Measurements from ENCODE around the gene MRPL18. TPM values are rescaled to one million over a fixed set of nuclear protein-coding genes. Genes with fewer than 3 reads are reported as not detected.
"Not testable (repeated sequence)": the region's sequence is repeated elsewhere in the genome, so short reads cannot be mapped to it uniquely, and the experiment has no call there.

The MRPL18 gene
- total and polyA plus RNA-seq, 2 of the 4 experiments (the other 2 are of a cell fraction), result 53.4 to 56.8 TPM

GRCh38 chr6:159790956-159791598 is 810 bp downstream of the MRPL18 start:
- peaks cover 11% of the 10 kb centered on the region for H3K36me3 ChIP-seq (ENCODE audit: control insufficient read depth, insufficient read depth, low read length)

GRCh38 chr6:159794976-159795375 is 4.7 kb downstream of the MRPL18 start:
- H4K20me1 ChIP-seq (ENCODE audit: insufficient read depth, low read length); H2BK20ac ChIP-seq (ENCODE audit: low read depth, low read length); H2BK120ac ChIP-seq (ENCODE audit: low read depth, low read length); H2AK5ac ChIP-seq (ENCODE audit: low read depth, low read length); H3K4me3 ChIP-seq (ENCODE audit: insufficient read depth, low read depth, low read length); H3K4me2 ChIP-seq (ENCODE audit: low read depth, low read length); BruUV-seq (replicated peaks); H3K9ac ChIP-seq (ENCODE audit: low read depth, low read length); H2AK9ac ChIP-seq (replicated peaks; ENCODE audit: low read depth, low read length, poor library complexity); H4K8ac ChIP-seq (ENCODE audit: low read depth in 2 of 2, low read length in 2 of 2); H4K5ac ChIP-seq (ENCODE audit: low read depth, low read length); H2AFZ ChIP-seq (replicated peaks; ENCODE audit: low read length, poor library complexity); H3K56ac ChIP-seq (ENCODE audit: extremely low read depth, insufficient read depth, low read length); H3K23ac ChIP-seq (ENCODE audit: low read depth, low read length); H3K9me3 ChIP-seq (ENCODE audit: control insufficient read depth, insufficient read depth, low read length); H3K27me3 ChIP-seq (ENCODE audit: control insufficient read depth, insufficient read depth, low read length); POLR2A ChIA-PET (ENCODE audit: unreplicated experiment); H2BK15ac ChIP-seq (ENCODE audit: low read depth, low read length); H3K27ac ChIP-seq (ENCODE audit: insufficient read depth, low read length); ATAC-seq (ENCODE audit: low read depth); H3K18ac ChIP-seq (ENCODE audit: low read depth, low read length); in situ Hi-C loops (cut with MboI; ENCODE audit: low sequenced_read_pairs); H3K4ac ChIP-seq (ENCODE audit: low read depth, low read length); H4K91ac ChIP-seq (ENCODE audit: insufficient read depth, low read depth, low read length); DNase-seq; H3K14ac ChIP-seq (replicated peaks; ENCODE audit: low read depth, low read length); dilution Hi-C loops (cut with HindIII; ENCODE audit: low sequenced_read_pairs, unreplicated experiment); H2BK5ac ChIP-seq (ENCODE audit: low read depth, low read length, poor library complexity, severe bottlenecking); H3K9me1 ChIP-seq (ENCODE audit: insufficient read depth, low read length); H3K4me1 ChIP-seq (ENCODE audit: control insufficient read depth, insufficient read depth, low read length); CTCF ChIA-PET; intact Hi-C loops (cut with micrococcal nuclease): not testable (repeated sequence)
- Histone ChIP-seq H3K36me3 (ENCODE audit: control insufficient read depth, insufficient read depth, low read length) (peaks cover 27% of the 10 kb centered on the region), H3K79me1 (ENCODE audit: low read depth in 1 of 2, low read length in 2 of 2) (peaks cover 13 to 23% of the 10 kb centered on the region in 2 experiments)
- no CpG with 5 or more reads among the region's 8 CpGs for WGBS, 2 experiments (ENCODE audit: extremely low coverage in 2 of 2, insufficient read length in 1 of 2)

More at GRCh38 chr6:159790956-159791598, 810 bp downstream of the MRPL18 start:
- Histone ChIP-seq H3K4ac (ENCODE audit: low read depth, low read length) (peak overlapping the region; percentile 88), H3K18ac (ENCODE audit: low read depth, low read length) (no peak overlapping the region), H3K9me1 (ENCODE audit: insufficient read depth, low read length) (no peaks in the 10 kb centered on the region), H4K8ac (ENCODE audit: low read depth in 2 of 2, low read length in 2 of 2) (peak overlapping the region; percentile 74 to 82), H3K14ac (replicated peaks; ENCODE audit: low read depth, low read length) (peak overlapping the region; percentile 91), H3K4me3 (ENCODE audit: insufficient read depth, low read depth, low read length) (peak overlapping the region; percentile 79), H2AK5ac (ENCODE audit: low read depth, low read length) (peak overlapping the region; percentile 10; the same call in 1 of the 2 replicates), H3K9ac (ENCODE audit: low read depth, low read length) (peak overlapping the region; percentile 88), H4K5ac (ENCODE audit: low read depth, low read length) (no peak overlapping the region; the same call in 1 of the 2 replicates), H2AK9ac (replicated peaks; ENCODE audit: low read depth, low read length, poor library complexity) (peak overlapping the region; percentile 95), H3K27ac (ENCODE audit: insufficient read depth, low read length) (peak overlapping the region; percentile 81), H3K27me3 (ENCODE audit: control insufficient read depth, insufficient read depth, low read length) (no peaks in the 10 kb centered on the region), H3K4me2 (ENCODE audit: low read depth, low read length) (peak overlapping the region; percentile 76), H4K20me1 (ENCODE audit: insufficient read depth, low read length) (peaks cover 21% of the 10 kb centered on the region), H2BK15ac (ENCODE audit: low read depth, low read length) (no peak overlapping the region), H4K91ac (ENCODE audit: insufficient read depth, low read depth, low read length) (peak overlapping the region; percentile 69), H3K9me3 (ENCODE audit: control insufficient read depth, insufficient read depth, low read length) (no peaks in the 10 kb centered on the region), H2BK20ac (ENCODE audit: low read depth, low read length) (no peak overlapping the region), H2AFZ (replicated peaks; ENCODE audit: low read length, poor library complexity) (peak overlapping the region; percentile 96), H3K23ac (ENCODE audit: low read depth, low read length) (peak overlapping the region; percentile 95), H3K79me1 (ENCODE audit: low read depth in 1 of 2, low read length in 2 of 2) (peaks cover 8 to 21% of the 10 kb centered on the region in 2 experiments; a peak in 3 of 4 replicates), H2BK120ac (ENCODE audit: low read depth, low read length) (no peak overlapping the region), H2BK5ac (ENCODE audit: low read depth, low read length, poor library complexity, severe bottlenecking) (peak overlapping the region; percentile 58), H3K4me1 (ENCODE audit: control insufficient read depth, insufficient read depth, low read length) (peaks cover 4% of the 10 kb centered on the region), H3K56ac (ENCODE audit: extremely low read depth, insufficient read depth, low read length) (peak overlapping the region; percentile 74)
- POLR2A ChIA-PET (ENCODE audit: unreplicated experiment), result interaction anchor here (0.6 kb wide), 1 partner anchor 108 kb away, joined by 3 read pairs; no protein-coding TSS in a partner anchor
- in situ Hi-C loops (cut with MboI; ENCODE audit: low sequenced_read_pairs), result no loop called here
- TF ChIP-seq MXI1 (IDR thresholded peaks at IDR 0.05; ENCODE audit: borderline replicate concordance, low read depth, low read length) (0 out of 2 replicates have a peak, but pooled peaks have one; percentile 12), BHLHE40 (IDR thresholded peaks at IDR 0.05; ENCODE audit: low read depth, low read length) (no peak)
- no peak for ATAC-seq (ENCODE audit: low read depth)
- TSS peak; percentile 32 for BruUV-seq (replicated peaks)
- WGBS, 2 experiments (ENCODE audit: extremely low coverage in 2 of 2, insufficient read length in 1 of 2), result 35% methylated on average over 2 of the region's 18 CpGs; no CpG with 5 or more reads in 1 of the 2 experiments
- CTCF ChIA-PET, result interaction anchor here (1.0 kb wide), 1 partner anchor 10 kb away, joined by 3 read pairs; no protein-coding TSS in a partner anchor
- intact Hi-C loops (cut with micrococcal nuclease), result no loop called here
- dilution Hi-C loops (cut with HindIII; ENCODE audit: low sequenced_read_pairs, unreplicated experiment), result no loop called here
- DNase-seq, result no peak
